HT1080 (cell line): ENCODE measurements around the gene ERCC6L2. TPM values are rescaled to one million over a fixed set of nuclear protein-coding genes. Genes with fewer than 3 reads are reported as not detected.

ENCODE experiments used
- DNase-seq: peaks from one replicate; pipeline ENCODE4 v3.0.0-alpha.2; 2015; ENCODE audit warnings: low read depth
- total RNA-seq: library from RNA; depleted of rRNA; stranded (reverse); fragments of >200 nt; shearing (Covaris generic); gene quantifications from 2 replicates; pipeline ENCODE4 v1.2.3, GENCODE V29; 2014

The ERCC6L2 gene
- total RNA-seq, 1 experiment from 2014 or later = 33.6 TPM

- DNase-seq = no peak
These were observed 35.4 kb downstream of the ERCC6L2 start for GRCh38 chr9:95910770-95911340.

GRCh38 chr9:95912773-95913172 lies 37.3 kb downstream of the ERCC6L2 start:
- no peak for DNase-seq

GRCh38 chr9:95920017-95920416 lies 44.5 kb downstream of the ERCC6L2 start:
- no peak for DNase-seq

GRCh38 chr9:95923794-95924193 lies 48.3 kb downstream of the ERCC6L2 start:
- DNase-seq = no peak

- DNase-seq = no peak
These were observed 49.5 kb downstream of the ERCC6L2 start for GRCh38 chr9:95924987-95925386.

GRCh38 chr9:95927271-95928004 lies 51.9 kb downstream of the ERCC6L2 start:
- no peak for DNase-seq

GRCh38 chr9:95930277-95930676 lies 54.8 kb downstream of the ERCC6L2 start:
- no peak for DNase-seq

GRCh38 chr9:95935861-95936578 lies 60.5 kb downstream of the ERCC6L2 start:
- DNase-seq = no peak

- no peak for DNase-seq
These were observed 61.1 kb downstream of the ERCC6L2 start for GRCh38 chr9:95936579-95937075.

- DNase-seq = no peak
These were observed 61.6 kb downstream of the ERCC6L2 start for GRCh38 chr9:95937131-95937530.

- DNase-seq = no peak
These were observed 63.2 kb downstream of the ERCC6L2 start for GRCh38 chr9:95938724-95939123.

- no peak for DNase-seq
These were observed 64.0 kb downstream of the ERCC6L2 start for GRCh38 chr9:95939472-95939871.

GRCh38 chr9:95940265-95940664 lies 64.8 kb downstream of the ERCC6L2 start:
- no peak for DNase-seq

- DNase-seq = no peak
These were observed 66.5 kb downstream of the ERCC6L2 start for GRCh38 chr9:95942016-95942415.

GRCh38 chr9:95947118-95947517 lies 71.6 kb downstream of the ERCC6L2 start:
- DNase-seq = no peak

GRCh38 chr9:95952471-95952870 lies 77.0 kb downstream of the ERCC6L2 start:
- no peak for DNase-seq

GRCh38 chr9:95953986-95954385 lies 78.5 kb downstream of the ERCC6L2 start:
- DNase-seq = no peak

- DNase-seq = no peak
These were observed 79.4 kb downstream of the ERCC6L2 start for GRCh38 chr9:95954940-95955339.

- DNase-seq = no peak
These were observed 87.4 kb downstream of the ERCC6L2 start for GRCh38 chr9:95962936-95963335.

- DNase-seq = no peak
These were observed 88.2 kb downstream of the ERCC6L2 start for GRCh38 chr9:95963659-95964058.

GRCh38 chr9:95966306-95966705 lies 90.8 kb downstream of the ERCC6L2 start:
- no peak for DNase-seq

GRCh38 chr9:95970317-95970716 lies 94.8 kb downstream of the ERCC6L2 start:
- no peak for DNase-seq
